ENCODE data around the gene MSX1.

The MSX1 gene

DNA sequence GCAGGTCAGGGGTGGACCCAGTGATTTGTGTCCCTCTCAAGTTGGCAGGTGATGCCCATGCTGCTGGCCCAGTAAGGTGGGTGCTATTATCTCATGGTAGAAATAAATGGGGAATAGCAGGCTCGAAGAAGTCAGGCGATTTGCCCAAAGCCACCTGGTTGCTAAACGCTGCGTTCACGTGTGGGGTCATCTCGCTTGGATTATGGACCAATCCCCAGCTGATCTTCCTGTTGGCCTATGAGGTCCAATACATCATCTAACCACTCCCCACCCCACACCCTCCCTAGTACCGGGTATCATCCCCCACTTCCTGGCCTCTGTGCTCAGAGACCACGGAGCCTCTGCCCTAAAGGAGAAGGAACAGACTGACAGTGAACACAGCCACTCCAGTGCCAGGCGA lies 18.3 kb upstream of the MSX1 start:
- no peak for DNase-seq (ENCODE audit: low read depth)

DNA sequence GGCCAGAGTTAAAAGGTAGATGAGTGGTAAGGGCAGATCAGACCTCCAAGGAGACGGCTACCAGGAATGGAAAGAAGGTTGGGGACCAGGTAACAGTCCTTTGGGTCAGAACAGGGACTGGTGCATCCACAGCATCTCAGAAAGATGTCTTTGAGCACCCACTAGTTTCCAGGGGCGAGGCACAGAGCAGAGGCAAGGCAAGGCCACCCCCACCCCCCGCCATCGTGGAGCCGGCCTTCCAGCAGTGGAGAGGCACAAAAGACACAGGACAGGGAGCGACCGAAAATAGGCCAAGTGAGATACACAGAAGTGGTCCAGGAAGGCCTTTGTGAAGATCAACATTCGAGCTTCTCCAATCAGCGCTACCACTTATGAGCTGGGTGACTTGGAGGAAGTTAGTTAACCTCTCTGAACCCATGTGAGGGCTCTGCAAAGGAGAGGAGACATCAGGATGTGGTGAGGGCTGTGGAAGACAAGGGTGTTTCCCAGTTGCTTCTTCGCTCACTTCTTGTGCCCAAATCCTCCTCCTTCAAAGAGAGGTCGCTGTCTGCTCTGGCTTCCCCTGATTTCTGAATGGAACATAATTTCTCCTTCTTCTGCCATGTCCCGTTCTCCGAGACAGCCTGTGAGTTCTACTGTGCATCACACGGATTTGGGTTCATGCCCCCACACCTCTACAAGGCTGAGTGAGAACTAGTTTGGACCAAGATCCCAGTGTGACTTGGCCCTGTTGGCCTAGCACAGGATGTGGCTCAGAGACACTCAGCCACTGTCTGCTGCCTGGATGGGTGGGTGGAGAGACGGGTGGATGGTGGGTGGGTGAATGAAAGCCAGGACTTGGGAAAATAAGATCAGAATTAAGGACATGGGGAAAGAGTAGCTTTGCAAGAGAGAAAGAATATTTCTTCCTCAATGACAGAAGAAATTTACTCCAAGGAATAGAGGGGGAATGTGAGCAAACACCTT lies 16.7 kb upstream of the MSX1 start:
- DNase-seq (ENCODE audit: low read depth): no peak

GRCh38 chr4:4843635-4844291 lies 15.7 kb upstream of the MSX1 start:
- no peak for DNase-seq (ENCODE audit: low read depth)

- no peak for DNase-seq (ENCODE audit: low read depth)
Observed at GRCh38 chr4:4845027-4845426, 14.4 kb upstream of the MSX1 start.

DNA sequence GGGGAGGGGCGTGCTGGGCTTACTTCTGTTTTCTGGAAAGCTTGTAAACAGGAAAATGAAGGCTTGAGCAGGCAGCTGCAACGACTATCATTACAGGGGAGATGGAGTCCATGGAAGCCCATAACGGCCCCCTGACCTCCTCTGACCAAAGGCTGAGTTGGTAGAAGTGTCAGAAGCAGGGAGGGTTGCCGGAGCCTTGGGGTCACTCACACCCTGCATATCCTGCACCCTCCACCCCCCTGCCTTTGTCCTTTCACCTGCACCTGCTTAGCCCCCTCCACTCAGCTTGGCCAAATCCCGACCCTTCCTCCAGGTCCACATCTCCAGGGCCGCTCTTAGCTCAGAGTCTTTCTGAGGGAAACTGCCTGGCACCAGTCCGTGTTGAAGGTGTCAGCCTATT lies 12.5 kb upstream of the MSX1 start:
- no peak for DNase-seq (ENCODE audit: low read depth)

DNA sequence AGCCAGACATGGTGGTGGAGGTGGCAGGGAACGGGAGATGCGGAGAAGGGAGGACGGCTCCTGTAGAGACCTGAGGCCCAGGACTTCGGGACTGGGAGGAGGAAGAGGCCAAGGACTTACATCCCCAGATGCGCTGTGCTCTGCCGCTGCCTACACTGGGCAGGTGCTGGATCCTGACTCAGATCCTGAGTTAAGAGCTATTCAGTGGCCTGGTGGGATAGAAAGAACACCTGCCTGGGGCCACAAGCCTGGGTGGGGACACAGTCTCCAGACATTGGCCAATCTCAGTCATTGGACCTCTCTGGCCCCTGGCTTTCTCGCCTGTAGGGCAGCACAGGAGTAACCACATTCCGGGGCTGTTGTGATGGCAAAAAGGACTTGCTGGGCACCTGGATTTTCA lies 10.9 kb upstream of the MSX1 start:
- DNase-seq (ENCODE audit: low read depth): no peak

- no peak for DNase-seq (ENCODE audit: low read depth)
Observed at GRCh38 chr4:4849106-4849505, 10.4 kb upstream of the MSX1 start.

- DNase-seq (ENCODE audit: low read depth): no peak
Observed at GRCh38 chr4:4849524-4850193, 9.8 kb upstream of the MSX1 start.

- DNase-seq (ENCODE audit: low read depth): no peak
Observed at GRCh38 chr4:4851081-4851480, 8.4 kb upstream of the MSX1 start.

DNA sequence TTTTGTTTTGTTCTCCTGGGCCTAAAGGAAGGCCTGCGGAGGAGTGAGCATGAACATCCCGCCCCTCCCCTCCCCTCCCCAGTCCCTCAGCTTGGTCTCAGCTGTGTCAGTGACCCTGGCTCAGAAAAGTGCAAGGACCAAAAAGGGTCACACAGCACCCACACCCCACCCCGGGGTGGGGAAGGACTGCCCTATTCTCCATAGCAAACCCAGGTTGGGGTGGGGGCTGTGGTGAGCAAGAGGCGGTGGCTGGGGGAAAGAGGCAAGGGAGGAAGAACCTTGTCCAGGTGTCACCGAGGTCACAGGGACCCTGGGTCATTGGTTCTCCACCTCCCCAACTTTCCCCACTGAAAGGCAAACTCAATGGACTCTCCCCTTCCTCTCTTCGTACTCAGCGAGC lies 7.6 kb upstream of the MSX1 start:
- no peak for DNase-seq (ENCODE audit: low read depth)

DNA sequence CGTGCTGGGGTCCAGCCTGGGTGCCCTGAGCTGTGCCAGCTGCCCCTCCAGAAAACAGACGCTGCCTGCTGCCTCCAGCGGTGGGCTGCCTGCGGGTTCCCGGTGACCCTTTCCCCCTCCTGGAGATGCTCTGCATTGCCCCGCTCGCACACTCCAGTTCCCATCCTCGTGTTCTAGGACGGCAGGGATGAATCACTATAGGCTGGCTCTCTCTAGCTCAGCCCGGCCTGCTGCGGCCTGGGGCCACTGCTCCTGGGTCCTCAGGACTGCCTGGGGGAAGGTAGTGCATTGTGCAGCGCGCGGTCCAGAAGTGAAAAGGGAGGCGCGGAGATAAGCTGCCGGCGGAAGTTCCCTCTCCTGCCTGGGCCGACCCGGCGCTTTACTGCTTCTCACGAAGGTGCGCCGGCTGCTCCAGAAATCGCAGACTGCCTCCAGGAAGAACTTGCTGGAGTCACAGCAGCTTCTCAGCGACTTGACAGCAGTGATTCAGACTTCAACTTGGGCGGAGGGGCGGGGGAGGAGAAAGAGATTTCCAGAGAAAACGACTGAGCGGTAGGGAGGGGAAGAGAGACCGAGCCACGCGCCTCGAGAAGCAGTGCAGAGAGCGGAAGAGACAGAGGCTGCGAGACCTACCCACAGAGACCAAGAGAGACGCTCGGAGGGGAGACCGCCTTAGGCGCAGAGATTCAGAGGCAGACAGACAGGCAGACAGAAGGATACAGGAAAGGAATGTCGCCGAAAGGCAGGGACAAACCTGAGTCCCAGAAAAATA lies 6.7 kb upstream of the MSX1 start:
- DNase-seq (ENCODE audit: low read depth): peak; percentile 20

GRCh38 chr4:4853371-4853823 lies 6.1 kb upstream of the MSX1 start:
- DNase-seq (ENCODE audit: low read depth): no peak

GRCh38 chr4:4853921-4854648 lies 5.4 kb upstream of the MSX1 start:
- DNase-seq (ENCODE audit: low read depth): no peak

- no peak for DNase-seq (ENCODE audit: low read depth)
Observed at GRCh38 chr4:4854649-4855295, 4.7 kb upstream of the MSX1 start.

GRCh38 chr4:4855301-4856070 lies 4.0 kb upstream of the MSX1 start:
- DNase-seq (ENCODE audit: low read depth): no peak

DNA sequence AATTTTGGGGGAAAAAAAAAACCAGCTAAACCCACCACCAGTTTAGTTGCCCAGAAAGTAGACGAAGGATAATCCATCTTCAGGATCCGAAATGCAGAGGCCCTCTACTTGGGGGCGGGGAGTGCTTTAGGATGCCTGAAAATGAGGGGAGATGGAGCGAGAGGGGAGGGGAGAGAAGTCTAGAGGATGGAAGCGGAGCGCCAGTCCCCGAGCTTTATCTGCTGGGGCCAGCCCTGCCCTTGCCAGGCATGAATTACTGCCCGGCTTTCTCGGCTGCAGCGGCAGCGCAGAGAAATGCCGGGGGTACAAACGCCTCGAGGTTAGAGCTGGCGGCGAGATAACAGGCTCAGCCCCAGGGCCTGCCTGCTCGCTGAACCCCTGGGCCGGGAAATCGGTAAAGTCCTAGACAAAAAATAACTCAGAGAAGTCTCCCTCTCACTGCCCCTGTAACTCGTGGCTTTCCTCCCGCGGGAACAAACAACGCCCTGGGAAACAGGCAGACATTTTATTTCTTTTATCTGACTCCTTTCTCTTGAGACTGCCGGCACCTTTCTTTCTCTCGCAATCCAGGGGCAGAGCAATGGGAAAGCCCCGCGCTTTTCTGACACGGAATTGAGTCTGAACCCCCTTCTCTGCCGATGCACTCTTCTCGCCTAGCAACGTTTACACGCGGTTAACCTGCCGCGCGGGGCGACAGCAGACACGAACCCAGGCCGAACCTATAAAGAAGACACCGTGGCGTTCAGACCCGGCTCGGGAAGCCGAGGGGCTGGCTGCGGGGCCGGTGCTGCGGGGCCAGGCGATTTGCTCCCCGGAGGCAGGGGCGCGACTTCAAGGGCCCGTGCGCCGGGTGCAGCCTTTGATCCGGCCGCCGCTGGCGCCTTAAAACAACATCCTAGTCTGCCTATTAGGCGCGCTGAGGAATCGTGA lies 3.1 kb upstream of the MSX1 start:
- DNase-seq (ENCODE audit: low read depth): no peak

DNA sequence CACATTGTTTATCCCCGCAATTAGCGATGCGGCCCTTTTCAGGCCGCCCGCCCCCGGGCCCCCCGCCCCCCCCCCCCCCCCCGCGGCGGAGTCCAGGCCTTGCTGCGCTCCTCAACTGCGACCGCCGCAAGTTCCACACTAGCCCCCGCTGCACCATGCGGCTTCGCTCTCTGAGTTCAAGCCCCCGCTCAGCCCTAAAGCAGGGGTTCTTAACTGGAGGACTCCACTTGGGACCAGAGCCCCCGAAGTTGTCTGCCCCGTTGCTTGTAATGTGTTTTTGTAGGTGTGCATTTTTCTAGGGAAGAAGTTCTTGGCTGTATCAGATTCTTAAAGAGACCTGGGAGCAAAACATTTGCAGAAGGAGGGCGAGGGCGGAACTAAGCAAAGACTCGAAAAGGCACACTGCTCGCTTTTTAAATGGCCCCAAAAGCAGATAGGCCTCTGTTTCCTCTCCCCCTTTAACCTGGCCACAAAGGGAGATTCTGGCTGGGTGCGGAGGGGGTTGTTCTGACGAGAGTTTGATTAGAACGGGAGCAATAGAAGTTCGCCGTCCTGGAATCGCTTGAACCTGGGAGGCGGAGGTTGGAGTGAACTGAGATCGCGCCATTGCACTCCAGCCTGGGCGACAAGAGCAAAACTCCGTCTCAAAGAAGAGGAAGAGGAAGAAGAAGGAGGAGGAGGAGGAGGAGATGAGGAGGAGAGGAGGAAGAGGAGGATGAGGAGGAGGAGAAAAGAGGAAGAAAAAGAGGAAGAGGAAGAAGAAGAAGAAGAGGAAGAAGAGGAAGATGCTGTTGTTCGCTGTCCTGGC lies 2.3 kb upstream of the MSX1 start:
- DNase-seq (ENCODE audit: low read depth): no peak

All from non-pigmented ciliary epithelial cell (primary cell).